Subcutaneous abdominal adipose tissue (tissue), 5 donors: ENCODE results near the gene SCRT2.
"Not testable (repeated sequence)": the region's sequence is repeated elsewhere in the genome, so short reads cannot be mapped to it uniquely, and the experiment has no call there.

Source experiments
- H3K27ac ChIP-seq: one replicate; pipeline ENCODE4 v1.7.0; 2013; ENCODE audit warnings: low read depth, mild to moderate bottlenecking, inconsistent platforms, low read length, moderate library complexity
- H3K27me3 ChIP-seq, 5 donors: one replicate each; pipeline ENCODE4 v1.7.0; 2013; ENCODE audit warnings: low read length in 5 of 5, inconsistent platforms in 1 of 5; ENCODE audit not compliant: control insufficient read depth in 5 of 5, insufficient read depth in 4 of 5
- H3K36me3 ChIP-seq, 5 donors: one replicate each; pipeline ENCODE4 v1.7.0; 2013; ENCODE audit warnings: low read length in 5 of 5; ENCODE audit not compliant: control insufficient read depth in 5 of 5, insufficient read depth in 5 of 5
- H3K4me1 ChIP-seq, 5 donors: one replicate each; pipeline ENCODE4 v1.7.0; 2013; ENCODE audit warnings: low read length in 5 of 5, mild to moderate bottlenecking in 3 of 5, moderate library complexity in 1 of 5; ENCODE audit not compliant: control insufficient read depth in 5 of 5, insufficient read depth in 5 of 5
- H3K4me3 ChIP-seq, 5 donors: one replicate each; pipeline ENCODE4 v1.7.0; 2013; ENCODE audit warnings: low read length in 5 of 5, low read depth in 1 of 5
- H3K9ac ChIP-seq, 5 donors: one replicate each; pipeline ENCODE4 v1.7.0; 2013; ENCODE audit warnings: low read length in 5 of 5, mild to moderate bottlenecking in 4 of 5, moderate library complexity in 3 of 5
- H3K9me3 ChIP-seq, 5 donors: one replicate each; pipeline ENCODE4 v1.7.0; 2013; ENCODE audit warnings: low read length in 5 of 5; ENCODE audit not compliant: control insufficient read depth in 5 of 5
- donor health status: healthy.
- donor health status: healthy.
- donor health status: healthy.
- donor health status: healthy.
- donor health status: healthy.

Gene SCRT2

DNA sequence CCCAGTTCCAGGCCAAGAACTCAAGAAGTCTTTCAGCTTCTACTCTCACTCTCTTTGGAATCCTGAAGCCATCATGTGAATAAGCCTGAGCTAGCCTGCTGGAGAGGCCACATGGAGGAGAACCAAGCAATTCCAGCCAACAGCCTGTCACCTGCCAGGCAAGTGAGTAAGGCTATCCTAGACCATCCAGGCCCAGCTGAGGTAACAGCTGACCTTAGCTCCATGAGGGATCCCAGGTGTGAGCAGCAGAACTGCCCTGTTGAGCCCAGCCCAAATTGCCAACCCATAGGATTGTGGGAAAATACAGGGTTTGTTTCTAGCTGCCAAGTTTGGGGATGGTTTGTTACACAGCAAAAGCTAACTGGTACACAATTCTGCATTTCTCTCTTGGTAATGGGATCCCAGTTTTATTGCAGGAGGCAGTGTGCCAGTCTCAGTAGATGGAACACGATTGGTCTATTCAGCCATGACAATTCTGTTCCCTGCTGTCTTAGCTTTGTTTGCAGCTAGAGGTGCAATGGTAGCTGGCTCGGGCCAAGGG is 28.1 kb downstream of the SCRT2 start:
- H3K4me1 ChIP-seq, result peaks cover 7 to 33% (median 27%) of the 10 kb centered on the region in 5 donors
- H3K27ac ChIP-seq, result no peak overlapping the region
- peaks cover 4 to 8% (median 5%) of the 10 kb centered on the region in 5 donors for H3K27me3 ChIP-seq
- peaks cover 9 to 39% (median 32%) of the 10 kb centered on the region in 5 donors for H3K36me3 ChIP-seq
- peaks cover 0 to 6% (median 0%) of the 10 kb centered on the region in 5 donors for H3K9me3 ChIP-seq
- H3K4me3 ChIP-seq, result no peak overlapping the region
- H3K9ac ChIP-seq, result no peak overlapping the region

GRCh38 chr20:646868-647233 is 28.8 kb downstream of the SCRT2 start:
- H3K4me1 ChIP-seq, result peaks cover 2 to 28% (median 22%) of the 10 kb centered on the region in 5 donors
- H3K9me3 ChIP-seq, result peaks cover 0 to 6% (median 0%) of the 10 kb centered on the region in 5 donors
- no peak overlapping the region for H3K9ac ChIP-seq
- peaks cover 4 to 9% (median 6%) of the 10 kb centered on the region in 5 donors for H3K27me3 ChIP-seq
- H3K36me3 ChIP-seq, result peaks cover 9 to 39% (median 32%) of the 10 kb centered on the region in 5 donors
- H3K4me3 ChIP-seq, result no peak overlapping the region
- H3K27ac ChIP-seq, result no peak overlapping the region

DNA sequence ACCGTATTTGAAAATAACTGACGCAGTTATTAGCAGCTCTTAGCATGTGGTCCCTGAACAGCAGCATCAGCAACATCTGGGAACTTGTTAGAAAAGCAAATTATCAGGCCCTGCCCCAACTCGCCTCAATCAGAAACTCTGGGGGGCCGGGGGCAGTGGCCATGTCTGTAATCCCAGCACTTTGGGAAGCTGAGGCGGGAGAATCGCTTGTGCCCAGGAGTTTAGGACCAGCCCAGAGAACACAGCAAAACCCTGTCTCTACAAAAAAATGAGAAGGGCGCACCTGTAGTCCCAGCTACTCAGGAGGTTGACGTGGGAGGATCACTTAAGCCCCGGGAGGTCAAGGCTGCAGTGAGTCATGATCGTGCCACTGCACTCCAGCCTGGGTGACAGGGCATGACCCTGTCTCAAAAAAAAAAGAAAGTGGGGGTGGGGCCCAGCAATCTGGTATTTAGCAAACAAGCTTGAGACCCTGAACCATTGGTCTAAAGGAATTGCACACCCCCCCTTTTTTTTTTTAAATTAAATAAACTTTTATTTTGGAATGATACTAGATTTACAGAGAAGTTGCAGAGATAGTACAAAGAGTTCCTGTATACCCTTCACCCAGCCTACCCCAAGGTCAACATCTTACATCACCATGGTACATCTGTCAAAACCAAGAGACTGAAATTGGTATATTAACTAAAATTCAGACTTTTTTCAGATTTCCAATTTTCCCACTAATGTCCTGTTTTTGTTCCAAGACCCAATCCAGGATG is 29.3 kb downstream of the SCRT2 start:
- H3K27me3 ChIP-seq, result peaks cover 4 to 9% (median 6%) of the 10 kb centered on the region in 5 donors
- no peak overlapping the region for H3K27ac ChIP-seq
- no peak overlapping the region for H3K4me3 ChIP-seq
- peaks cover 0 to 23% (median 18%) of the 10 kb centered on the region in 5 donors for H3K4me1 ChIP-seq
- peak overlapping the region in 1 of 5 donors; percentile 45 for H3K9ac ChIP-seq
- peaks cover 9 to 39% (median 32%) of the 10 kb centered on the region in 5 donors for H3K36me3 ChIP-seq
- peaks cover 0 to 6% (median 0%) of the 10 kb centered on the region in 5 donors for H3K9me3 ChIP-seq

DNA sequence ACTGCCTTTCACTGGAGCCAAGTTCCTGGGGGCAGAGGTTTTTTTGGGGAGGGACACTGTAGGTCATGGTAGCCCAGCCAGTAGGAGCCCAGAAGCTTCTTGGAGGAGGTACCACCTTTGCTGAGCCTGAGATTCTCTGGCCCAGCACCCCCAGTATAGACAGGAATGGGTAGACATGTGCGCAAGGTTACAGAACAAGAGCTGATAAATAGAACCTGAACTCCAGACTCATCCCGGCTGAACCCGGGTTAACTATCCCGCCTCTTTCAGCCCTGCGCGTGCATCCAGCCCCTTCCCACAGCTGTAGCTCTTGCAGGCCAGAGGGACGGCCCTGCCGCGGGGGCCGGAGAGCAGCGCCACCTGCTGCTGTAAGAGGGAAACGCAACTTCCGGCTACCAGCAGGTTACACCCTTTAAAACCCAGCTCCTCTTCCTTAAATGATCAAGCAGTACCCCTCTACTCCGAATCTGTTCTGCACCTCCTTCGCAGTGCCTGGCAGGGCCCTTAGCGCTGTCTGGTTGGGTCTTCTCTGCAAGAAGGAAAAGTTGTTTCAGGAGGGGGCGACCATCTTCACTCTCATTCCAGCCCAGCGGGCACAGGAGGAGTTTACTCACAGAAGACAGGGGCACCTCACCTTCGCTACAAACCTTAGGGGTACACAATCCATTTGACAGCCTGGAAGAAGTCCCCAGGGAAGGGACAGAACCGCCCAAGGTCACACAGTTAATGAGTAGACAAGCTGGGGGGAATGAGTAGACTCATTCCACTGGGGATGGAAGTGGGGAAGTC is 30.1 kb downstream of the SCRT2 start:
- peak overlapping the region in 1 of 5 donors; percentile 45 for H3K9ac ChIP-seq
- peak overlapping the region in 1 of 5 donors; percentile 2 for H3K4me3 ChIP-seq
- H3K9me3 ChIP-seq, result peaks cover 0 to 6% (median 0%) of the 10 kb centered on the region in 5 donors
- H3K36me3 ChIP-seq, result peaks cover 9 to 33% (median 28%) of the 10 kb centered on the region in 5 donors
- peaks cover 4 to 10% (median 6%) of the 10 kb centered on the region in 5 donors for H3K27me3 ChIP-seq
- no peak overlapping the region for H3K27ac ChIP-seq
- peaks cover 0 to 19% (median 18%) of the 10 kb centered on the region in 5 donors for H3K4me1 ChIP-seq

DNA sequence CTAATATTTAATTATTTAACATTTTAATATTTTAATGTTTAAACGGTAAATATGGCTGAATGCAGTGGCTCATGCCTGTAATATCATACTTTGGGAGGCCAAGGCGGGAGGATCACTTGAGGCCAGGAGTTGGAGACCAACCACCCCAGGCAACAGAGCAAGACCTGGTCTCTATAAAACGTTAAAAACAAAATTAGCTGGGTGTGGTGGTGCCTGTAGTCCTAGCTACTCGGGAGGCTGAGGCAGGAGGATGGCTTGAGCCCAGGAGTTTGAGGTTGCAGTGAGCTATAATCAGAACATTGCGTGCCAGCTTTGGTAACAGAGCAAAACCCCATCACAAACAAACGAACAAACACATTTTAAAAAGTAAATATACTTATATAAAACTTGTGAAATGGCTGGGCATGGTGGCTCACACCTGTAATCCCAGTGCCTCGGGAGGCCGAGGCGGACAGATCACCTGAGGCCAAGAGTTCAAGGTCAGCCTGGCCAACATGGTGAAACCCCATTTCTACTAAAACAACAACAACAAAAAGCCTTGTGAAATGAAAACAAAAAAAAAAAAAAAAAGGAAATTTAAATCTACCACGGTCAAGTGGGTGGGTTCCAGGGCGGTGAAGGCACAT is 30.8 kb downstream of the SCRT2 start:
- Histone ChIP-seq H3K27me3 (peaks cover 4 to 12% (median 6%) of the 10 kb centered on the region in 5 donors), H3K9ac (no peak overlapping the region), H3K9me3 (peaks cover 0 to 6% (median 0%) of the 10 kb centered on the region in 5 donors), H3K4me1 (peaks cover 0 to 19% (median 18%) of the 10 kb centered on the region in 5 donors), H3K27ac (no peak overlapping the region), H3K36me3 (peaks cover 9 to 26% (median 22%) of the 10 kb centered on the region in 5 donors), H3K4me3 (no peak overlapping the region)

GRCh38 chr20:642398-643174 is 33.0 kb downstream of the SCRT2 start:
- peak overlapping the region in 1 of 5 donors; percentile 45 for H3K9ac ChIP-seq
- no peak overlapping the region for H3K27ac ChIP-seq
- peak overlapping the region in 2 of 5 donors; percentile 41 to 57 for H3K4me3 ChIP-seq
- peaks cover 0 to 19% (median 18%) of the 10 kb centered on the region in 5 donors for H3K4me1 ChIP-seq
- peaks cover 0 to 2% (median 0%) of the 10 kb centered on the region in 5 donors for H3K9me3 ChIP-seq
- peaks cover 4 to 12% (median 6%) of the 10 kb centered on the region in 5 donors for H3K27me3 ChIP-seq
- peaks cover 3 to 9% (median 4%) of the 10 kb centered on the region in 5 donors for H3K36me3 ChIP-seq

DNA sequence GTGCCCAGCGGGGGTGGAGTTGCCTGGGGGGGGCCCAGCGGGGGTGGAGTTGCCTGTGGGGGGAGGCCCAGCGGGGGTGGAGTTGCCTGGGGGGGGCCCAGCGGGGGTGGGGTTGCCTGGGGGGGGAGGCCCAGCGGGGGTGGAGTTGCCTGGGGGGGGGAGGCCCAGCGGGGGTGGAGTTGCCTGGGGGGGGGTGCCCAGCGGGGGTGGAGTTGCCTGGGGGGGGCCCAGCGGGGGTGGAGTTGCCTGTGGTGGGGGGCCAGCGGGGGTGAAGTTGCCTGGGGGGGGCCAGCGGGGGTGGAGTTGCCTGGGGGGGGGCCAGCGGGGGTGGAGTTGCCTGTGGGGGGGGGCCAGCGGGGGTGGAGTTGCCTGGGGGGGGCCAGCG is 33.6 kb downstream of the SCRT2 start:
- H3K27me3 ChIP-seq, result peaks cover 4 to 12% (median 6%) of the 10 kb centered on the region in 5 donors
- not testable (repeated sequence) for H3K27ac ChIP-seq

GRCh38 chr20:641516-641875 is 34.1 kb downstream of the SCRT2 start:
- H3K9me3 ChIP-seq, result no peaks in the 10 kb centered on the region
- no peak overlapping the region for H3K27ac ChIP-seq
- no peak overlapping the region for H3K4me3 ChIP-seq
- no peak overlapping the region for H3K9ac ChIP-seq
- peaks cover 0 to 19% (median 18%) of the 10 kb centered on the region in 5 donors for H3K4me1 ChIP-seq
- H3K27me3 ChIP-seq, result peaks cover 4 to 12% (median 6%) of the 10 kb centered on the region in 5 donors
- H3K36me3 ChIP-seq, result no peaks in the 10 kb centered on the region

More for the DNA sequence above, 33.6 kb downstream of the SCRT2 start:
- H3K9me3 ChIP-seq, H3K9ac ChIP-seq, H3K4me3 ChIP-seq, H3K36me3 ChIP-seq: not testable (repeated sequence)
- H3K4me1 ChIP-seq, result peaks cover 0 to 19% (median 18%) of the 10 kb centered on the region in 5 donors
